ENCODE measurements around the gene PEX12.

The PEX12 gene

DNA sequence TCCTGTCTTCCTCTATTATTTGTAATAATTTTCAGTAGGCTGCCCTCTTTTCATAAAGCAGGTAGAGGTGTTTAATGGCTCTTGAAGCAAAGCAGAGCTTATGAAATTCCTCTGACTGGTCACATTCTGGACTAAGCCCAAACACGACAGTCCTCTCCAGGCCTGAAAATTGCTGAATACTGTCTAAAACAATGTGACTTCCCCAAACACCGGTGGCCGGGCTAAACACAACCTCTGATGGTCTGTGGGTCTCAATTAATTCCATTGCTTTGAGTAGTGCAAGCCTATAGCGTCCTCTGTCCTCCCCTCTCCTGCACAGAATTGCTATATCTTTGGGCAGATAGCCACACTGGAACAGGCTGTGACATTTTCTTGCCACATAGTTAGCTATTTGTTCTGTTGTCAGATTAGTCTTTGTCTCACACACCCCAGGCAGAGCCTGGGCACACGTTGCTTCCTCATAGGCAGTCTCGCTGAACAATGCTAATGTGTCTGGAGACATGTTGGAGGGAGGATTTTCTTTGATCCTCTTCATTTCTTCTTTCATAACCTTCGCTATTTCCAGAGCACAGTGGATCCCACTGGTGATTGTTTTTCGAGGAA, 30.1 kb downstream of the PEX12 start:
- DNase-seq (ENCODE audit: low spot score): no peak
- Histone ChIP-seq H3K4me3 (no peak overlapping the region), H3K27ac (no peak overlapping the region)
- TF ChIP-seq, protein P1, sequence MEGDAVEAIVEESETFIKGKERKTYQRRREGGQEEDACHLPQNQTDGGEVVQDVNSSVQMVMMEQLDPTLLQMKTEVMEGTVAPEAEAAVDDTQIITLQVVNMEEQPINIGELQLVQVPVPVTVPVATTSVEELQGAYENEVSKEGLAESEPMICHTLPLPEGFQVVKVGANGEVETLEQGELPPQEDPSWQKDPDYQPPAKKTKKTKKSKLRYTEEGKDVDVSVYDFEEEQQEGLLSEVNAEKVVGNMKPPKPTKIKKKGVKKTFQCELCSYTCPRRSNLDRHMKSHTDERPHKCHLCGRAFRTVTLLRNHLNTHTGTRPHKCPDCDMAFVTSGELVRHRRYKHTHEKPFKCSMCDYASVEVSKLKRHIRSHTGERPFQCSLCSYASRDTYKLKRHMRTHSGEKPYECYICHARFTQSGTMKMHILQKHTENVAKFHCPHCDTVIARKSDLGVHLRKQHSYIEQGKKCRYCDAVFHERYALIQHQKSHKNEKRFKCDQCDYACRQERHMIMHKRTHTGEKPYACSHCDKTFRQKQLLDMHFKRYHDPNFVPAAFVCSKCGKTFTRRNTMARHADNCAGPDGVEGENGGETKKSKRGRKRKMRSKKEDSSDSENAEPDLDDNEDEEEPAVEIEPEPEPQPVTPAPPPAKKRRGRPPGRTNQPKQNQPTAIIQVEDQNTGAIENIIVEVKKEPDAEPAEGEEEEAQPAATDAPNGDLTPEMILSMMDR (IDR thresholded peaks at IDR 0.05): no peak

DNA sequence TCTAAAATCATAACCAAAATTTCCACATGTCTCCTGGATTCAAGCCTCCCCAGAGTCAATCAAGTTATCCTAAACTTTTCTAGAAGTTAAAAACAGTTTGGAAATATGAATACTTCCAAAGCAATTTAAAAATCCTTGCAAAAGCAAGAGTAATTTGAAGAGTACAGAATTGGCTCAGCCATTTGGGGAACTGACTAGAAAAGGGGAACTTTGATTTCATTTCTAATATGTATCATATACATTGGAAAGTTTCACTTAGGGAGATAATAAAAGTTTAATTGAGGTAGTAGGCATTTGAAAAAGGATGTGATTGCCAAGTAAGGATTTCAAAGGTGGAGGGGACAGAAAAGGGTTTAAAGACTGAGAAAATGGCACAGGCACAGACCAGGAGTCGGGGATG, 31.9 kb downstream of the PEX12 start:
- Histone ChIP-seq H3K4me3 (no peak overlapping the region), H3K27ac (no peak overlapping the region)
- TF ChIP-seq, protein P1 (IDR thresholded peaks at IDR 0.05): no peak
- DNase-seq (ENCODE audit: low spot score): no peak

DNA sequence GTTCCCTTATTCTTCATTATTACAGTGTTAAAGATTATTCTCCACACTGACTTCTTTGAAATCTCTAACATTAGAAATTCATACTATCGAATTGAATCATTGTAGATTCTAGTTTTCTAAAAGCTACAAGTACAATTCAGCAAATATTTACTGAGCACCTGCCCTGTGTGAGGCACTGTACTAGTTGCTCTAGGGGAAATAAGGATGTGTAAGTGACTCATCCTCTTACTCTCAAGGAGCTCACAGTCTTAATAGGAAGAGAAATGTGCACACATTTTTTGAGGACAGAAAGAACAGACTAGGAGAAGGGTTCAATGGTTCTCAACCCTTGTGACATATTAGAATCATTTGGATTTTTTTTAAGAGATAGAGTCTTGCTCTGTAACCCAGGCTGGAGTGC, 33.2 kb downstream of the PEX12 start:
- no peak for DNase-seq (ENCODE audit: low spot score)
- H3K4me3 ChIP-seq: no peak overlapping the region
- TF ChIP-seq, protein P1 (IDR thresholded peaks at IDR 0.05): no peak

DNA sequence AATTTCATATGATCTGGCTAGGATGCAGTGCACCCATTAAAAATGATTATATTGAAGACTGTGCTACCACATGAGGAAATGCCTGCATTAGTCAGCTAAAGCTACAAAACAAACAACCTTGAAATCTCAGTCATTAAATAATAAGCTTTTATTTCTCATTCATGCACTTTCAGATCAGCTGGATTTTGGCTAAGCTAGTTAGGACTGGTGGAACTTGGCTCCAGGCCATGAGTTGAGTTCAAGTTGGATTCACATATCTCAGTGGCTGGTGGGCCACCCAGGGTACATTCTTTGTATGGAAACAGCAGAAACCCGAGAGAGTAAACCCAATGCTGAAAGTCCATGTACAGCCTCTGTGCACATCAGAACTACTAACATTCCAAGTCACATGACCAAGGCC, 34.5 kb downstream of the PEX12 start:
- TF ChIP-seq, protein P1 (IDR thresholded peaks at IDR 0.05): no peak
- no peak overlapping the region for H3K27ac ChIP-seq
- no peak for DNase-seq (ENCODE audit: low spot score)
- no peak overlapping the region for H3K4me3 ChIP-seq

More for the DNA sequence above, 33.2 kb downstream of the PEX12 start:
- no peak overlapping the region for H3K27ac ChIP-seq

DNA sequence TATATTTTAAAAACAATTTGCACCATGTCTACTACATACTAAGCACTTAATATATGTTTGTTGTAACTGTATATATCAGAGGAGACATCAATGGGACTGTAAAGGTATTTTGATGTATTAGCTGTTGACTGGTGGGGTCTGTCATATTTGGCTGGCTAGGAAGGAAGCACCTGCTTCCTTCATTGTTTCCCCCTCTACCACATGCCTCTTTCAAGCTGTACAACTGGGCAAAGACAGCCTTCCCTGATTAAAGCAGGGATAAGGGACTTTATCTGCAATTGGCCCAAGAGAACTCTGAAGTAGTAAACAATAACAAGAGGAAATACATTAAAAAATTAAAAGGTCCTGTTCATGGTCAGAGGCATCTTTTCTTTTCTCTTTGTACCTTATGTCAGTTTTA, 35.4 kb downstream of the PEX12 start:
- TF ChIP-seq, protein P1 (IDR thresholded peaks at IDR 0.05): no peak
- Histone ChIP-seq H3K27ac (no peak overlapping the region), H3K4me3 (no peak overlapping the region)
- DNase-seq (ENCODE audit: low spot score): no peak

DNA sequence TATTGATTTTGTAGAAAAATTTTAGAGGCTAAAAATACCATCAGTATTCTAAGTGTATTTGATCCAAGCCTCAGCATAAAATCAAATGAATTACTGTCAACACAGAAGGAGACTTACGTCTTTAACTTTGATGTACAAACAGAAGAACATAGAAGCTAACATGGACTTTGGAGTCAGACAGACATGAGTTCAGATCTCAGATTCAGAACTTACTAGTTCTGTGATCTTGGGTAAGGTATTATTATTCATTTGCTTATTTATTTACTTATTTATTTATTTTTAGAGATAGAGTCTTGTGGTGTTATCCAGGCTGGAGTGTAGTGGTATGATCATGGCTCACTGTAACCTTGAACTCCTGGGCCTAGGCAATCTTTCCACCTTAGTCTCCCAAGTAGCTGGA, 36.9 kb downstream of the PEX12 start:
- Histone ChIP-seq H3K4me3 (peak overlapping the region; percentile 60), H3K27ac (peak overlapping the region in 1 of 2 donors; percentile 46)
- no peak for DNase-seq (ENCODE audit: low spot score)
- TF ChIP-seq, protein P1 (IDR thresholded peaks at IDR 0.05): no peak

DNA sequence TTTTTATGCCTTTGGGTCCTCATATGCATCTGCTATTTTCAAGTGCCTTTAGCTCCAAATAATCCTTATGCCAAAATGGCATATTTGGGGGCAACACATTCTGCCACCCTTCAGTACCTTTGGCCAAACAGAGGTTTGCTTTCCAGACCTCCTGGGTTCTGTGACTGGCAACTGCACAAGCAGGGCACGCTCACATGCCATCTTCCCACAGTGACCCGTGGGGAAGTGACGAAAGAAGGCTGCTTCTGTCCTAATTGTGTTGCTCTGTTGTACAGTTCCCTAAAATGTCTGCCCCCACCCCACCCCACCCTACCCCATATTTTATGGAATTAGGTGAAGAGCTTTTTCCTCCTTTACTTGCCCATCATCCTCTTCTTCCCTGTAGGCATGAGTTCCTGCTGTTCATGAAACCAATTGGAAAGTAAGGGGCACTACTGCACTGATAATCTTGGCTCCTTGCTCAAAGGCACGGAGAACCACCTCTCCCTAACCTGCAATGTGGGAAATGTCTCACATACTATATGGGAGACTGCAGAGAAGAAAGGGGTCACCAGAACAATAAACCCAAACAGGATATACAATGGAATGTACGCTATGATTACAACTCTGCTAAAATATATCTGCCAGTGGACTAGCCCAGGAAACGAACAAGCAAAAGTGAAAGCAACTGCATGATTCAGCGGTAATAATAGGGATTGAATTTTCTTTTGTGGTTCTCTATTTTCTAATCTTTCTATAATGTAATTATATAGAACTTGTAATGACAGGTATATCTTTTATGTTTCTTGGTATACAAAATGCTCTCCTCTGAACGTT, 37.6 kb downstream of the PEX12 start:
- Histone ChIP-seq H3K27ac (peak overlapping the region; percentile 46 to 71), H3K4me3 (peak overlapping the region; percentile 60)
- DNase-seq (ENCODE audit: low spot score): no peak
- TF ChIP-seq, protein P1 (IDR thresholded peaks at IDR 0.05): no peak

Measured in coronary artery (tissue), 2 donors.